ENCODE measurements around the gene COL25A1.

COL25A1 gene

DNA sequence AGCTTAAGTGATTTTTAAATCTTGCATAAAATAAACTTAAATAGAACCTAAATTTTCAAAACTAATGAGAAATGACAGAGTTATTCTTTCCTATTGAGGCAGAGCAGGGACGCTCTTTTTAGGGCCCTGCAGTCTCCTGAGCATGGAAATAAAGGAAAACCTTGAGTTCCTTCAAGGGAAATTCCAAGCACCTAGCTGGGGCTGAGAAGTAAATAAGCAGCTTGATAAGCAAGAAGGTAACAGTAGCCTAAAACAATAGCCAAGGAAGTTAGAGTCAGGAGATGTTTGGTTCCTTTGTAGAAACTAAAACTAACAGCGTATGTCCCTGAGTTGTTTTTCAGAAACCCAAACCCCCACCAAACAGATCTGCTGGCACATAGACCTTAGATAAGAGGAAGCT is 174.6 kb downstream of the COL25A1 start:
- CTCF ChIA-PET: interaction anchor here (1.3 to 2.4 kb wide), 4 partner anchors 8 to 21 kb away, joined by 3 to 8 read pairs (median 4); no protein-coding TSS in a partner anchor
- TF ChIP-seq, protein P1, sequence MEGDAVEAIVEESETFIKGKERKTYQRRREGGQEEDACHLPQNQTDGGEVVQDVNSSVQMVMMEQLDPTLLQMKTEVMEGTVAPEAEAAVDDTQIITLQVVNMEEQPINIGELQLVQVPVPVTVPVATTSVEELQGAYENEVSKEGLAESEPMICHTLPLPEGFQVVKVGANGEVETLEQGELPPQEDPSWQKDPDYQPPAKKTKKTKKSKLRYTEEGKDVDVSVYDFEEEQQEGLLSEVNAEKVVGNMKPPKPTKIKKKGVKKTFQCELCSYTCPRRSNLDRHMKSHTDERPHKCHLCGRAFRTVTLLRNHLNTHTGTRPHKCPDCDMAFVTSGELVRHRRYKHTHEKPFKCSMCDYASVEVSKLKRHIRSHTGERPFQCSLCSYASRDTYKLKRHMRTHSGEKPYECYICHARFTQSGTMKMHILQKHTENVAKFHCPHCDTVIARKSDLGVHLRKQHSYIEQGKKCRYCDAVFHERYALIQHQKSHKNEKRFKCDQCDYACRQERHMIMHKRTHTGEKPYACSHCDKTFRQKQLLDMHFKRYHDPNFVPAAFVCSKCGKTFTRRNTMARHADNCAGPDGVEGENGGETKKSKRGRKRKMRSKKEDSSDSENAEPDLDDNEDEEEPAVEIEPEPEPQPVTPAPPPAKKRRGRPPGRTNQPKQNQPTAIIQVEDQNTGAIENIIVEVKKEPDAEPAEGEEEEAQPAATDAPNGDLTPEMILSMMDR (IDR thresholded peaks at IDR 0.05; ENCODE audit: control extremely low read depth, extremely low read depth, low read depth, missing control alignments): no peak
- POLR2A ChIA-PET: no interaction called here
- no peak for DNase-seq (ENCODE audit: extremely low spot score)

DNA sequence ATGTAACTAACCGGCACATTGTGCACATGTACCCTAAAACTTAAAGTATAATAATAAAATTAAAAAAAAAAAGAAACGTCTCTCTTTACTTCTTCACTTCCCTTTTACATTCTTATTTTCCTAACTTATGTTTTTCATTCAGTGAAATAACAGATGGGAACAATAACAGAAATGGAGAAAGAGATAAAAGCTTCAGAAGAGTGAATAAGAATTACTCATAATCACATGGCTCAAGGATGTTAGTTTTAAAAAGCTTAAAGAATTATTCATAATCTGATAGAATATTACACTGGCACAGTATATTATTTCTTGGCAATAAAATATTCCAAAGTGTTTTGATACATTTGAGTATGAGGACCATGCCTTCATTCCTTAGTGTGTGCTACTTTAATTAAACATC is 175.6 kb downstream of the COL25A1 start:
- TF ChIP-seq, protein P1 (IDR thresholded peaks at IDR 0.05; ENCODE audit: control extremely low read depth, extremely low read depth, low read depth, missing control alignments): no peak
- DNase-seq (ENCODE audit: extremely low spot score): no peak
- CTCF ChIA-PET: interaction anchor here (1.3 to 2.4 kb wide), 2 partner anchors 9 to 14 kb away, joined by 3 to 8 read pairs; no protein-coding TSS in a partner anchor
- POLR2A ChIA-PET: no interaction called here

DNA sequence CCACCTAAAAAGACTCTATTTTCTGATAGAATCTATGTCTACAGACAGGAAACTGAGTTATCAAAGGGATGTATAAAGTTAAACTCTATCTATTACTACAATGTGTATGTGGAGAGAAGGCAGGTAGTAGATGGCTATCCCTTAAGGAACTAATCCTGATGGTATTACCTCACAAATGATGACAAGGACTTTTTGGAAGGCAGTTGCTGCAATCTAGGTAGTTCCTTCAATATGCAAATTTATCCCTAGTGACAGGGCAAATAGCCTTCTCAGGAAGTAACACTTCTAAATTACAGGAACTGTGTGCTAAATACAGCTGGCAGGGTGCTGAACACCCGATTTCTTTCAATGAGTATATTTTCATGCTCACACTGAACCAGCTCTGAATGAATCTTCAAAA is 177.4 kb downstream of the COL25A1 start:
- DNase-seq (ENCODE audit: extremely low spot score): no peak
- POLR2A ChIA-PET: no interaction called here
- CTCF ChIA-PET: interaction anchor here (1.1 kb wide), 1 partner anchor 9 kb away, joined by 3 read pairs; no protein-coding TSS in a partner anchor
- TF ChIP-seq, protein P1 (IDR thresholded peaks at IDR 0.05; ENCODE audit: control extremely low read depth, extremely low read depth, low read depth, missing control alignments): no peak

DNA sequence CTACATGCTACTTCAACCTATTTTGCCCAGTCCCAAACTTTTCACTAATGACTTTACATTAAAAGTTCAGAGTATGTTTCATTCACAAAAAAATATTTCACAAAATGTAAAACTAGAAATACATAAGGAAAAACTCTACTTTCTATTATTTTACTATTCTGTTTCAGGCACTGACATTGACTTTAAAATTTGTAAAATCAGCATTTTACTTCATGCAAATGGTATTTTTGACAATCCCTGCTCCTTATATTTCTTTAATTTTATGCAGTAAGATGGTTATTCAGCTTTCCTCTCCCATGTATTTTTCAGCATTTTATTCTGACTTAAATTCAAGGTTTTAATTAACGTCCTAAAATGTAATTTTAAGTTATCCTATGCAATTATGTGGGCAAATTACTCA is 178.5 kb downstream of the COL25A1 start:
- TF ChIP-seq, protein P1 (IDR thresholded peaks at IDR 0.05; ENCODE audit: control extremely low read depth, extremely low read depth, low read depth, missing control alignments): no peak
- ChIA-PET POLR2A (no interaction called here), CTCF (no interaction called here)
- no peak for DNase-seq (ENCODE audit: extremely low spot score)

DNA sequence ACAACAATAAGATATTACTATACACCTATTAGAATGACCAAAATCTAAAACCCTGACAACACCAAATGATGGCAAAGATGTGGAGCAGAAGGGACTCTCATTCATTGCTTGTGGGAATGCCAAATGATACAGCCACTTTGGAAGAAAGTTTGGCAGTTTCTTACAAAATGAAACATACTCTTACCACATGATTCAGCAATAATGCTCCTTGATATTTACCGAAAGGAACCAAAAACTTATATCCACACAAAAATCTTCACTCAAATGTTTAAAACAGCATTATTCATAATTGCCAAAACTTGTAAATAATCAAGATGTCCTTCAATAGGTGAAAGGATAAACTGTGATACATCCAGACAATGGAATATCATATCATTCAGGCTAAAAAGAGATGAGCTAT is 180.9 kb downstream of the COL25A1 start:
- TF ChIP-seq, protein P1 (IDR thresholded peaks at IDR 0.05; ENCODE audit: control extremely low read depth, extremely low read depth, low read depth, missing control alignments): no peak
- POLR2A ChIA-PET: no interaction called here
- CTCF ChIA-PET: interaction anchor here (1.3 kb wide), 1 partner anchor 9 kb away, joined by 3 read pairs; no protein-coding TSS in a partner anchor
- no peak for DNase-seq (ENCODE audit: extremely low spot score)

DNA sequence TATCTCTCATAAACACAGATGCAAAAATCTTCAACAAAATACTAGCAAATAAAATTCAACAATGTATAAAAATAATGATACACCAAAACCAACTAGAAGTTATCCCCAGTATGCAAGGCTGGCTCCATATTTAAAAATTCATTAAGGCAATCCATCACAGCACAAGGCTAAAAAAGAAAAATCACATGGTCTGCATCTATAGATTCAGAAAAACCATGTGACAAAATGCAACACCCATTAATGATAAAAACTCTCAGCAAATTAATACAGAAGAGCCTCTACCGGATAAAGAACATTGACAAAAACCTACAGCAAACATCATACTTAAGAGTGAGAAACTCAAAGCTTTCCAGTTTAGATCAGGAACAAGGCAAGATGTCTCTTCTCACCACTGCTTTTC is 182.6 kb downstream of the COL25A1 start:
- ChIA-PET CTCF (interaction anchor here (1.0 kb wide), 1 partner anchor 8 kb away, joined by 4 read pairs; no protein-coding TSS in a partner anchor), POLR2A (no interaction called here)
- DNase-seq (ENCODE audit: extremely low spot score): no peak
- TF ChIP-seq, protein P1 (IDR thresholded peaks at IDR 0.05; ENCODE audit: control extremely low read depth, extremely low read depth, low read depth, missing control alignments): no peak

DNA sequence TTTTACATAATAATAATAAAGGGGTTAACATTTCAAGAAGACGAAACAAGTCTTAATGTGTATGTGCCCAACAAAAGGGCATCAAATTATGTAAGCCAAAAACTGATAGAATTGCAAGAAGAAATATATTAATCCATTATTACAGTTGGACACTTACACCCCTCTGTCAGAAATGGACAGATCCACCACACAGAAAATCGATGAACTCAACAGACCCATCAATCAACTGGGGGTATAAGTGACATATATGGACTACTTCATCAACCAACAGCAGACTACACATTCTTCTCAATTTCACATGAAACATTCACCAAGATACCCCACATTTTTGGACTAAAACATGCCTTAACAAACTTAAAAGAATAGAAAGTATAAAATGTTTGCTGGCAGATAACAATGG is 183.8 kb downstream of the COL25A1 start:
- ChIA-PET POLR2A (no interaction called here), CTCF (no interaction called here)
- TF ChIP-seq, protein P1 (IDR thresholded peaks at IDR 0.05; ENCODE audit: control extremely low read depth, extremely low read depth, low read depth, missing control alignments): no peak
- DNase-seq (ENCODE audit: extremely low spot score): no peak
